Activated CD8-positive, alpha-beta memory T cell treated with anti-CD3 and anti-CD28 coated beads for 48 hours (primary cell): Measurements from ENCODE around the gene PHLDB1.
"Not testable (repeated sequence)": the region's sequence is repeated elsewhere in the genome, so short reads cannot be mapped to it uniquely, and the experiment has no call there.

Source experiments
- DNase-seq, 3 experiments: peaks; one replicate each; pipeline ENCODE4 v3.0.0-alpha.2; 2020; ENCODE audit warnings: low read depth in 2 of 3, low spot score in 2 of 3

Gene PHLDB1

GRCh38 chr11:118682939-118683338 is 75.5 kb downstream of the PHLDB1 start:
- not testable (repeated sequence) for DNase-seq

DNA sequence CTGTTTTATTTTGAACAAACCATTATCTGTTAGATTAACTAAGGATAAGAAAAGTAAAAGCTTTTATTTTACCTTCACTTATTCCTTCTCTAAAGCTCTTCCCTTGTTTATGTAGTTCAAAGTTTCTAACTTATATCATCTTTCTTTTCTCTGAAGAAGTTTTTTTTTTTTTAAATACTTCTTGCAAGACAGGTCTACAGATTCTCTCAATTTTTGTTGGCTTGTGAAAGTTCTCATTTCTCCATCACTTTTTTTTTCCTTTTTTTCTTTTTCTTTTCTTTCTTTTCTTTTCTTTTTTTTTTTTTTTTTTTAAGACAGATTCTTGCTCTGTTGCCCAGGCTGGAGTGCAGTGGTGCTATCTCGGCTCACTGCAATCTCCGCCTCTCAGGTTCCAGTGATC is 76.8 kb downstream of the PHLDB1 start:
- no peak for DNase-seq

DNA sequence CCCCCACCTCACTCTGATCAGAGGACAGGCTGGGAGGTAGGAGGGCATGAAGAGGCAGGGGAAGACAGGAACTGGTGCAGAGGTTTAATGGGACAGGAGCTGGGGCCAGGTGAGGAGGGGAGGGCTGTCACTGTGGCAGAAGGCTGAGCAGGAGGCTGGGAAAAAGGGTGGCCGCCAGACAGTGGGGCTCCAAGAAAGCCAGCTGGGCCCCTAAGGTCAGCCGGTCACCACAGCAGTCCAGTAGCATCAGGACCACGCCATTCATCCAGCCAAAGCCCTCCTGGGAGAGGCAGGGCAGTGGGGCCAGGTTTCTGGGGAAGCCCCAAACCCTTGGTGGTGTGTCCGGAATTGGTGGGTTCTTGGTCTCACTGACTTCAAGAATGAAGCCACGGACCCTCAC is 80.5 kb downstream of the PHLDB1 start:
- DNase-seq, result no peak

- DNase-seq, result not testable (repeated sequence)
Observed at GRCh38 chr11:118688339-118688738, 80.9 kb downstream of the PHLDB1 start.

GRCh38 chr11:118688851-118689502 is 81.6 kb downstream of the PHLDB1 start:
- DNase-seq, result no peak

DNA sequence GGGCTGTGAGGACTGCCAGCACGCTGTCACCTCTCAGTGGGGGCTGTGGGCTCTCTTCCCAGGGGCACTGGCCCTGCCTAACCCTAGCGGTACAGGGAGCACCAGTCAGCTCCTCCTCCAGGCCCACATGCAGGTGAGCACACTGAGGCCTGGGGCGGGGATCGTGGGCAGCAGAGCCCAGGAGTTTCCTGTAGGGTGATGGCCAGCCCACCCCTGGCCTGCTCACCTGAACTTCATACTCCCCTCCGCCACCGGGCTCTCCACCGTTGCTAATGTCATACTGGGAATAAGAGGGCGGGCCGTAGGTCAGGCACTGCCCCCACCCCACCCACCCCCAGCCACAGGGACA is 82.1 kb downstream of the PHLDB1 start:
- no peak for DNase-seq

DNA sequence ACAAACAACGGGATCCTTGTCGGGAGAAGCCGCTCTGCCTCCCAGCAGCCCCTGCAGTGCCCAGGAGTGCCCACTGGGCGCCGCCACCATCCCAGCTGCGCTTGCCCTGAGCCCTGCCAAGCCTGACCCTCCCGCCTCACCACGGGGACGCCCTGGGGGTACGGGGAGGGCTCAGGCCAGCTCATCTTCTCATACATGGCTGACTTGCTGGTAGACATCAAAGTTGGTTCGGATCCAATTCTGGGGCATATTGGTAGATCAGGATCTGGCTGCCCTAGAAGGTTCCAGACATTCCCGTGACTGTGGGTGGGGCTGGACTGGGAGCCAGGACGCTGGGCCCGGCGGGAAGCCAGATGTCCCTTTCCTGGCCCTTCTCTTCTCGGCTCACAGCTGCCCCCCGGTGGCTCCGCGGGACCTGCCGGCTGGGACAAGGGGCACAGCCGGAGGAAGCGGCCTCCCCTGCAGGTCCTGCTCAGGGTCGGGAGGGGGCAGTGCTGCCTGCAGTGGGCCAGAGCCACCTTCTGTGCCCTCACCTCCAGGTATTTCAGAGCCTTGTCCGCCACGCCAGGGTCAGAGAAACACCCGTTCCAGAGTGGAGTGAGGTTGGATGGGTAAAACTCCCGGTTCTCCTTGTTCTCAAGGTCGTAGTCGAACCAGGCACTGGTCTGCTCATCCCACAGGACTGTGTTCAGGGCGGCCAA is 82.6 kb downstream of the PHLDB1 start:
- peak; percentile 66 to 68 (median 68) for DNase-seq

GRCh38 chr11:118690553-118691304 is 83.3 kb downstream of the PHLDB1 start:
- no peak for DNase-seq

GRCh38 chr11:118691926-118692830 is 84.8 kb downstream of the PHLDB1 start:
- peak in 1 of 3 experiments; percentile 47 for DNase-seq

DNA sequence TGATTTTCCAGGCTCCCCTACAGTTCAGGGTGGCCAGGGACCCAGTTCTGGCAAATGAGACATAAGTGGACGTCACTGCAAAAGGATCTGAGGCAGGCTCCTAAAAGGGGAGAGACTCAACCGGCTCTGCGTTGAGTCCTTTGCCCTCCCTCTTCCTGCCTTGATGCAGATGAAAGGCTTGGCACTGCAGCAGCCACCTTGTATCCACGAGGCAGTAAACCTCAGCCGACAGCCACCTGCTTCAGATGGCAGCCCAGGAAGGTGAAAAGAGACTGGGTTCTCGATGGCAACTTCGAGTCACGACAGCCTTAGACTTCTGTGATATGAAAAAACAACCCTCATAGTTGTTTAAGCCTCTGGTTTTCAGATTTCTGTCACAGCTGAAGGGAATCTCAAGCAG is 86.8 kb downstream of the PHLDB1 start:
- DNase-seq, result no peak

DNA sequence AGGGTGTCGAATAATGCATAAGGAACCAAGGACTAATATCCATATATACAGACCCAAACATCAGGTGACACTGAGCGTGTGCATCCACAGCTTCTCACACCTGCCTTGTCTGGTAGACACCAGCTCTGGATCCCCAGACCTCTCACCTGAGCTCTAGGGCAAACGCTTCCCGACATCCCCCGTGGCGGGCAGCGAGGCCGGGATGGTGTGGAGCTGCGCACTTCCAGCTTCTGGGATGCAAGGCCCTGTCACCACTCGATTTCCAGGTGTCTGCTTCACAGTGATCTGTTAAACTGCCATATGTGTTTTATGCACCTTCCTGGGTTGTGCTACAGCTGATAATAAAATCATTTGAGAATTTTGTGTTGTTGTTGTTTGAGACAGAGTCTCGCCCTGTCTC is 87.4 kb downstream of the PHLDB1 start:
- DNase-seq, result no peak

DNA sequence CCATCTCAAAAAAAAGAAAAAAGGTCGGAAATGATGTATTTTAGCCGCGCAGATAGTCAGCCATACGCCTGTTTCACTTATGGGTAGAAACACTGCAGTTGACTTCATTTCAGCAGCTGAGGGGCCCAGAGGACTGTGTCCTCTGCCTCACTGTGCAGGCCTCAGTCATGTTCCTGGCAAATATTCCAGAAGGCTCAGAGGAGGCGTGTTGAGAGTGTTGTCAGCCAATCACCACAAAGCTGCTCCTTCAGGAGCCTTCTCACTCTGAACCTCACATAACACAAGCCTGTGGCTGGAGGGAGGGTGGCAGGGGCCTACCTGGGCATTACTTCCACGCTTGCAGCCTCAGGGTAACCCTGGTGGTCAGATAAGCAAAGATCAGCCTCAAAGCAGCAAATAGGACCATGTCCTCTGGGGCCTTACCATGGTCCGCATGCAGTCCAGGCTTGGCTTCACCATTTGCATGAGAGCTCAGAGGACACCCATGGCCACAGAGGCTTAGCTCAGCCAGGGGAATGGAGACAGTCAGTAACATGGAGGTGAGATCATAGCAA is 89.3 kb downstream of the PHLDB1 start:
- DNase-seq, result no peak

- no peak for DNase-seq
Observed at GRCh38 chr11:118697346-118697745, 89.9 kb downstream of the PHLDB1 start.

- no peak for DNase-seq
Observed at GRCh38 chr11:118699506-118700220, 92.2 kb downstream of the PHLDB1 start.

DNA sequence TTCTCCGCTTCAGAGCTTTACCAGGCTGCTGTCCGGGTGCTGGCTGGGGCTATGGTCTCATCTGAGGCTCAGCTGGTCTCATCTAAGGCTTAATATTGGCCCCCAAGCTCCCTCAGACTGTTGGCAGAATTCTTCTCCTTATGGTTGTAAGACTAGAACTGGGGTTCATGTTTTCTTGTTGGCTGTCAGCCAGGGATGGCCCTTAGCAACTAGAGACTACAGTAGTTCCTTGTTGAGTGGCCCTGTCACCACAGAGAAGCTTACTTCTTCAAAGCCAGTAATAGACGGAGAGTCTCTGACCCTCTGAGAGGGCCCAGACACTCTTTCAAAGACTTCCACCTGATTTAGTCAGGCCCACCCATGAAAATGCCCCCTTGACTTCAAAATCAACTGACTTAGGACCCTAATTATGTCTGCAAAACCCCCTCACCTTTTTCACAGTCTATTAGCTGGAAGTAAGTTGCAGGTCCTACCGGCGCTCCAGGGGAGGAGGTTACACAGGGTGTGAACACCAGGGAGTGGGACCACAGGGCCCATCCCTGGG is 96.2 kb downstream of the PHLDB1 start:
- DNase-seq, result no peak

- no peak for DNase-seq
Observed at GRCh38 chr11:118705111-118705741, 97.8 kb downstream of the PHLDB1 start.

DNA sequence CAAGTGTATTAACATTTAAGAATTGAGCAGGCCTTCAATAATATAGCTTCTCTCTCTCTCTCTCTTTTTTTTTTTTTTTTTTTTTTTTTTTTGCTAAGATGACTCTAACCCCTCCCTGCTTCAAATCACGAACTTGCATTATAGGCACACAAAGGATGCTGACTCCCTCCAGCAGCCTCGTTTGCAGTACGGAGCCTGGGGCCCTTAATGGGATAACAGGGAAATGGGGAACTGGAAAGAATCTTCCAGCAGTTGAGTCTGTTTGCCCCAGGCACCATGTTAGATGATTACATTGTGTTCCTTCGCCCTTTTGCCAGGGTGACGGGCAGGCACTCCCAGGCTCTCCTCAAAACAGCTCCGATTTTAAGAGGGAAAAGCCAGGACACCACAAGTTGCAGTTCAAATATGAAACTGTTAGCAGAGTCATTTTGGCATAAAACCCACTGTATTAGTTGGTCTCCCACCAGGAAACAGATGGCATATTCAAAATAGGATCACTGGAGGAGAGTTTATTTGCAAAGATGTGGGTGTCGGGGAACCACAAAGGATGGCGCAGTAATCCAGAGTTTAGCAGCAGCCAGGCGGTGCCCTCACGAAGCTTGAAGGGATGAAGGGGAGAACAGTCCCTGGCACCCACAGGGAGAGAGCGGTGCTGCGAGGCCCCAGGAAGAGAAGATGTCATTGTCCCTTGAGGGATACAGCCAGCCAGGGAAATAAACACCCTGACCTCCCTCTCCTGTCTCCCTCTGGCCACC is 98.6 kb downstream of the PHLDB1 start:
- DNase-seq, result no peak

GRCh38 chr11:118706546-118706825 is 99.1 kb downstream of the PHLDB1 start:
- DNase-seq, result no peak
